ENCODE measurements around the gene HEYL. TPM values are rescaled to one million over a fixed set of nuclear protein-coding genes. Genes with fewer than 3 reads are reported as not detected.
A peak's percentile ranks its signal among the peaks of the same experiment; 100 is the strongest.

Gene HEYL
- total RNA-seq, 6 donors from 2014 or later = 3.8 to 31.9 (median 15.5) TPM

DNA sequence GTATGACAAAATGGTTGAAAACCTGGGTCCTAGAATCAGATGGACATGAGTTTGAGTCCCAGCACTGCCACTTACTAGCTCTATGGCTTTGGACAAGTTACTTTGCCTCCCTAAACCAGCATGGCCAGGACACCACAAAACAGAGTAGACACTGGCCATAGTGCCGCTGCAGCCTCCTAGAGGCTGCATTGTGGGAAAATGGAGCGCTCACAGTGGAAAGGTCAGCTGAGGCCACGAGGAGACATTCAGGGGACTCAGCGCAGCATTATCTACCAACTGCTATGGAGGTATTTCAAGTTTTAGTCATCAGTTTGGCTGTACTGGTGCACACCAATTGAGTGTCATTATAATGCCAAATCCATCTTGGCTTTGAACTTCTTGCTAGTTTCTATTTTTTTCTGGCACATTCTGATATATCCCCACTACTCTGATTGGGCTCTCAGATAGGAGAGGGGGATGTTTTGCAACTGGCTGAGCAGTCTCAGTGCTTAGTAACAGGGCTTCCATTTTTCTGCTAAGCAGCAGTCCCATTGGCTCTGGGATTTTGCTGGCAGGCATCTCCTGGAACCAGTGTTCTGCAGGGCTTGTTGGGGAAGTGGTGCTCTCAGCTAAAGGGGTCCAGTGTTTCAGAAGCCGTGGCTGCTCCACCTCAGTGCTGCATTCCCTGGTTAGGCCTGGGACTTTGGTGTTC lies 16.3 kb upstream of the HEYL start:
- WGBS, 2 donors = 86 to 100% methylated on average over 1 to 5 of the region's 5 CpGs
- TF ChIP-seq EP300 (IDR thresholded peaks at IDR 0.05) (no peak), POLR2AphosphoS5 (IDR thresholded peaks at IDR 0.05) (no peak), POLR2A (IDR thresholded peaks at IDR 0.05) (no peak)
- TF ChIP-seq, protein P1, sequence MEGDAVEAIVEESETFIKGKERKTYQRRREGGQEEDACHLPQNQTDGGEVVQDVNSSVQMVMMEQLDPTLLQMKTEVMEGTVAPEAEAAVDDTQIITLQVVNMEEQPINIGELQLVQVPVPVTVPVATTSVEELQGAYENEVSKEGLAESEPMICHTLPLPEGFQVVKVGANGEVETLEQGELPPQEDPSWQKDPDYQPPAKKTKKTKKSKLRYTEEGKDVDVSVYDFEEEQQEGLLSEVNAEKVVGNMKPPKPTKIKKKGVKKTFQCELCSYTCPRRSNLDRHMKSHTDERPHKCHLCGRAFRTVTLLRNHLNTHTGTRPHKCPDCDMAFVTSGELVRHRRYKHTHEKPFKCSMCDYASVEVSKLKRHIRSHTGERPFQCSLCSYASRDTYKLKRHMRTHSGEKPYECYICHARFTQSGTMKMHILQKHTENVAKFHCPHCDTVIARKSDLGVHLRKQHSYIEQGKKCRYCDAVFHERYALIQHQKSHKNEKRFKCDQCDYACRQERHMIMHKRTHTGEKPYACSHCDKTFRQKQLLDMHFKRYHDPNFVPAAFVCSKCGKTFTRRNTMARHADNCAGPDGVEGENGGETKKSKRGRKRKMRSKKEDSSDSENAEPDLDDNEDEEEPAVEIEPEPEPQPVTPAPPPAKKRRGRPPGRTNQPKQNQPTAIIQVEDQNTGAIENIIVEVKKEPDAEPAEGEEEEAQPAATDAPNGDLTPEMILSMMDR (IDR thresholded peaks at IDR 0.05) = no peak
- Histone ChIP-seq H3K27me3 (no peaks in the 10 kb centered on the region), H3K4me1 (peaks cover 0 to 7% (median 3%) of the 10 kb centered on the region in 4 donors), H3K36me3 (no peaks in the 10 kb centered on the region), H3K27ac (no peak overlapping the region), H3K4me3 (no peak overlapping the region), H3K9me3 (no peaks in the 10 kb centered on the region)
- ATAC-seq (ENCODE audit: low FRiP score in 2 of 2) (no peak), DNase-seq (no peak)

DNA sequence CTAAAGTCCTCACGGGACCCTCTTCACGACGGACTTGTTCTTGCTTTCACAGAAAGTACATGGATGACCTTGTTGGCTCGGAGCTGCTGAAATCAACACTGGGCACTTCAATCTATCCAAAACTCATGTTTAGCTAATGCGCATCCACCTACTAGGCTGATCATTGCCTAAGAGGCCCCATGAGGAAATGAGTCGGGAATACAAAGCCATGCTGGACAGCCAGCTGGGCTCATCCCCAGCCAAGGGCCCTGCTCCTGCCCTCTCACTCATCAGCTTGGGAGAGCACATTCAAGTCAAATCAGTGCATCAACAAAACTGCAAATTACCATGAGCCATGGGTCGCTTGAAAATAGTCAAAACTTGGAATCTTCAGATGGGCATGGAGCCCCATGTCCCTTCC lies 14.8 kb upstream of the HEYL start:
- no peaks in the 10 kb centered on the region for H3K9me3 ChIP-seq
- H3K4me1 ChIP-seq = peaks cover 0 to 7% (median 3%) of the 10 kb centered on the region in 4 donors
- 76 to 85% methylated on average over 7 of the region's 7 CpGs for WGBS, 2 donors
- H3K4me3 ChIP-seq = no peak overlapping the region
- TF ChIP-seq POLR2AphosphoS5 (IDR thresholded peaks at IDR 0.05) = no peak
- TF ChIP-seq, protein P1 (IDR thresholded peaks at IDR 0.05) = no peak
- H3K27ac ChIP-seq = no peak overlapping the region
- ATAC-seq (ENCODE audit: low FRiP score in 2 of 2) (peak in 1 of 2 donors; percentile 17), DNase-seq (no peak)
- no peaks in the 10 kb centered on the region for H3K27me3 ChIP-seq
- H3K36me3 ChIP-seq = no peaks in the 10 kb centered on the region

DNA sequence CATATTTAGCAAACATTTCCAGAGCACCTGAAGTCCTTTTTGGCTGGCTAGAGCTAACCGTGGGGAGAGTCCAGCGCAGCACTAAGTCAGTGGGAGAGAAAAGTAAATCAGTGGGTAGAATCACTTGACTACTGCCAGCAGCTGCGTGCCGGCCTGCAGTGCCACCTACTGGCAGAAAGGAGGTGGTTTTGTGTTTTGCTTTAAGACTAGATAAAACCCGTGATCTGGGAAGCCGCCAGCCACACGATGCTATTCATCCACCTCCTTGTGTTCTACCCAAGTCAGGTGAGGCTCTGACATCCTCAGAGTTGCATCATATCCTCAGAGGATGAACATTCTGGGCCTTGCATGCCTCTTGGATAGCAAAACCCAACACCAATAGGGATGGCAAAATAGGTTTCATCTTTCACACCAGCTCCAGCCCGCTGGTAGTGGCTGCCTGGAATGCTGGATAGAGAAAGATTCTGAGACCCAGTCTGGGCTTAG lies 14.1 kb upstream of the HEYL start:
- Histone ChIP-seq H3K36me3 (no peaks in the 10 kb centered on the region), H3K4me3 (no peak overlapping the region), H3K27me3 (no peaks in the 10 kb centered on the region), H3K9me3 (no peaks in the 10 kb centered on the region), H3K27ac (no peak overlapping the region), H3K4me1 (peaks cover 0 to 9% (median 3%) of the 10 kb centered on the region in 4 donors)
- ATAC-seq (ENCODE audit: low FRiP score in 2 of 2) (peak in 1 of 2 donors; percentile 88), DNase-seq (peak; percentile 75 to 76)
- TF ChIP-seq POLR2A (IDR thresholded peaks at IDR 0.05) (no peak), EP300 (IDR thresholded peaks at IDR 0.05) (no peak), POLR2AphosphoS5 (IDR thresholded peaks at IDR 0.05) (no peak)
- TF ChIP-seq, protein P1 (IDR thresholded peaks at IDR 0.05) = peak; percentile 81 to 89 (median 82)
- 5 to 6% methylated on average over 7 to 8 of the region's 8 CpGs for WGBS, 2 donors

DNA sequence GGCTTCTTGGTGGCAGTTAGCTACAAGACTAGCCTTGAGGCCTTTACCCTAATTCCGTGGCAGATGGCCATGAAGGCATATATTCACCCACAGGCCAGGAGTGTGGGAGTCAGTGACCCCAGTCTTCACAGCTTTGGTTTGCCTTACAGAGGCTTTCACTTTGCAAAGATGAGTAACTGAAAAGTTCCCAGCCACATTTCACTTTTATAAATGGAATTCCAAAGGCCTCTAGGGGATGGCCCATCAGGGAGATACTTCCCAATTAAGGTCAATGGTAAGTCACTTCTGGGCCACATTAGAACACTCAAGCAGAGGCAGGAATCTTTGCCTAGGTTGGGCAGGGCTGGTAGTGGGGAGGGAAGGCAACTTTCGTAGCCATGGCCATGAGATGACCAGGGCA lies 13.1 kb upstream of the HEYL start:
- no peaks in the 10 kb centered on the region for H3K36me3 ChIP-seq
- no peak overlapping the region for H3K27ac ChIP-seq
- no peak overlapping the region for H3K4me3 ChIP-seq
- no peak for ATAC-seq (ENCODE audit: low FRiP score in 2 of 2)
- no peaks in the 10 kb centered on the region for H3K9me3 ChIP-seq
- H3K4me1 ChIP-seq = peaks cover 0 to 10% (median 3%) of the 10 kb centered on the region in 4 donors
- no peaks in the 10 kb centered on the region for H3K27me3 ChIP-seq
- DNase-seq = no peak
- TF ChIP-seq POLR2A (IDR thresholded peaks at IDR 0.05) (no peak), EP300 (IDR thresholded peaks at IDR 0.05) (no peak), POLR2AphosphoS5 (IDR thresholded peaks at IDR 0.05) (no peak)
- TF ChIP-seq, protein P1 (IDR thresholded peaks at IDR 0.05) = no peak
- 85 to 100% methylated on average over 1 to 2 of the region's 2 CpGs for WGBS, 2 donors

DNA sequence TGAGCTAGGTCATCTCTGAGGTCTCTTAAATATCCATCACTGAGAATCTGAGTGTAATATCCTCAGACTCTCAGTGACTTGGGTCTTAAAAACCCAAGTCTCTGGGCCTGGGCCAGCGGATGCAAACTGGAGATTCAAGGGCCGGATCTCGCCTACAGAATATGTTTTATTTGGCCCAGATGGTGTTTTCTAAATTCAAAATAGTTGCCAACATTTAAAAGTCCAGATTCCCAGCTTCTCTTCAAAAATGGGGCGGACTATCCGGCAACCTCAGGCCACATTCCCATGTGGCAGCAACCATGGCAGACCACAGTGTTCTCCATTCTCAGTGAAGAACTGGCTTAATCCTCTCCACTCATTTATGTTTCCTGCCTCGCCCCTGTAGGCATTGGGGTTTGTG lies 12.7 kb upstream of the HEYL start:
- H3K27me3 ChIP-seq = no peaks in the 10 kb centered on the region
- WGBS, 2 donors = 87 to 93% methylated on average over 6 of the region's 6 CpGs
- no peak for TF ChIP-seq POLR2AphosphoS5 (IDR thresholded peaks at IDR 0.05)
- TF ChIP-seq EP300 (IDR thresholded peaks at IDR 0.05) = no peak
- no peak for TF ChIP-seq POLR2A (IDR thresholded peaks at IDR 0.05)
- TF ChIP-seq, protein P1 (IDR thresholded peaks at IDR 0.05) = no peak
- no peak overlapping the region for H3K27ac ChIP-seq
- DNase-seq = no peak
- no peaks in the 10 kb centered on the region for H3K9me3 ChIP-seq
- H3K36me3 ChIP-seq = no peaks in the 10 kb centered on the region
- no peak for ATAC-seq (ENCODE audit: low FRiP score in 2 of 2)
- H3K4me1 ChIP-seq = peaks cover 0 to 10% (median 3%) of the 10 kb centered on the region in 4 donors
- no peak overlapping the region for H3K4me3 ChIP-seq

Measured in upper lobe of left lung (tissue), 6 donors.